Mammary epithelial cell (primary cell): ENCODE data around the gene COMMD10.

Experiments used
- CTCF ChIP-seq, 2 donors: IDR thresholded peaks in 1 of 2; conservative IDR thresholded peaks in 1 of 2; 2 replicates each; pipeline ENCODE4 v1.5.1; 2011 to 2012; ENCODE audit warnings: inconsistent platforms in 2 of 2, low read length in 2 of 2, mild to moderate bottlenecking in 2 of 2, control low read depth in 1 of 2, low read depth in 1 of 2; ENCODE audit not compliant: insufficient read depth in 1 of 2; ENCODE audit errors: extremely low read depth in 1 of 2
- EZH2 ChIP-seq: IDR thresholded peaks from 2 replicates; pipeline ENCODE4 v1.6.1; 2012; ENCODE audit warnings: low read length, inconsistent platforms, borderline replicate concordance

GRCh38 chr5:116097301-116097700 is 12.5 kb downstream of the COMMD10 start:
- no peak for TF ChIP-seq CTCF (conservative IDR thresholded peaks at IDR 0.05 in 1 of 2, IDR thresholded peaks at IDR 0.05 in 1 of 2; ENCODE audit: extremely low read depth in 1 of 2, insufficient read depth in 1 of 2, low read depth in 1 of 2, low read length in 2 of 2)
- no peak for TF ChIP-seq EZH2
